ENCODE measurements around the gene ADAMTS6.

The ADAMTS6 gene

GRCh38 chr5:65334077-65334476 is 147.6 kb downstream of the ADAMTS6 start:
- H3K9me3 ChIP-seq (ENCODE audit: control insufficient read depth, insufficient read depth, low read length), result 0 out of 2 replicates have a peak, but pooled peaks cover 2% of the 10 kb centered on the region

GRCh38 chr5:65332591-65332990 is 149.1 kb downstream of the ADAMTS6 start:
- Histone ChIP-seq H3F3A (ENCODE audit: control insufficient read depth, insufficient read depth) (no peaks in the 10 kb centered on the region), H3K27ac (ENCODE audit: low read depth, low read length) (no peak overlapping the region), H3K4me3 (ENCODE audit: low read length) (no peak overlapping the region), H3K9me3 (ENCODE audit: control insufficient read depth, insufficient read depth, low read length) (no peaks in the 10 kb centered on the region), H4K20me1 (ENCODE audit: control insufficient read depth, insufficient read depth, low read depth, low read length) (no peaks in the 10 kb centered on the region), H3K27me3 (ENCODE audit: control insufficient read depth, low read length) (no peaks in the 10 kb centered on the region), H3K9me2 (replicated peaks; ENCODE audit: control insufficient read depth, low read length) (no peaks in the 10 kb centered on the region), H3K36me3 (ENCODE audit: control insufficient read depth, low read length) (no peaks in the 10 kb centered on the region), H3K4me2 (ENCODE audit: low read length) (no peak overlapping the region), H3K4me1 (ENCODE audit: control insufficient read depth, low read length) (no peaks in the 10 kb centered on the region), H3K79me2 (ENCODE audit: control insufficient read depth, low read length) (no peaks in the 10 kb centered on the region)
- TF ChIP-seq EZH2phosphoT487 (IDR thresholded peaks at IDR 0.05; ENCODE audit: borderline replicate concordance, low read length) (no peak), CTCF (IDR thresholded peaks at IDR 0.05; ENCODE audit: low read depth, low read length, poor library complexity, severe bottlenecking) (no peak)

More at GRCh38 chr5:65334077-65334476, 147.6 kb downstream of the ADAMTS6 start:
- Histone ChIP-seq H3K79me2 (ENCODE audit: control insufficient read depth, low read length) (no peaks in the 10 kb centered on the region), H3K27ac (ENCODE audit: low read depth, low read length) (no peak overlapping the region), H3K36me3 (ENCODE audit: control insufficient read depth, low read length) (no peaks in the 10 kb centered on the region), H4K20me1 (ENCODE audit: control insufficient read depth, insufficient read depth, low read depth, low read length) (no peaks in the 10 kb centered on the region), H3K27me3 (ENCODE audit: control insufficient read depth, low read length) (no peaks in the 10 kb centered on the region), H3K9me2 (replicated peaks; ENCODE audit: control insufficient read depth, low read length) (no peaks in the 10 kb centered on the region), H3K4me3 (ENCODE audit: low read length) (no peak overlapping the region), H3K4me1 (ENCODE audit: control insufficient read depth, low read length) (no peaks in the 10 kb centered on the region), H3F3A (ENCODE audit: control insufficient read depth, insufficient read depth) (no peaks in the 10 kb centered on the region), H3K4me2 (ENCODE audit: low read length) (no peak overlapping the region)
- no peak for TF ChIP-seq CTCF (IDR thresholded peaks at IDR 0.05; ENCODE audit: low read depth, low read length, poor library complexity, severe bottlenecking)
- no peak for TF ChIP-seq EZH2phosphoT487 (IDR thresholded peaks at IDR 0.05; ENCODE audit: borderline replicate concordance, low read length)

- Histone ChIP-seq H3K4me2 (ENCODE audit: low read length) (no peak overlapping the region), H3K9me2 (replicated peaks; ENCODE audit: control insufficient read depth, low read length) (no peaks in the 10 kb centered on the region), H3K9me3 (ENCODE audit: control insufficient read depth, insufficient read depth, low read length) (no peaks in the 10 kb centered on the region), H3K27me3 (ENCODE audit: control insufficient read depth, low read length) (no peaks in the 10 kb centered on the region; the same call in 1 of the 2 replicates), H3K79me2 (ENCODE audit: control insufficient read depth, low read length) (no peaks in the 10 kb centered on the region), H3F3A (ENCODE audit: control insufficient read depth, insufficient read depth) (no peaks in the 10 kb centered on the region), H3K4me1 (ENCODE audit: control insufficient read depth, low read length) (no peaks in the 10 kb centered on the region), H3K4me3 (ENCODE audit: low read length) (no peak overlapping the region), H4K20me1 (ENCODE audit: control insufficient read depth, insufficient read depth, low read depth, low read length) (no peaks in the 10 kb centered on the region), H3K36me3 (ENCODE audit: control insufficient read depth, low read length) (no peaks in the 10 kb centered on the region), H3K27ac (ENCODE audit: low read depth, low read length) (no peak overlapping the region)
- TF ChIP-seq CTCF (IDR thresholded peaks at IDR 0.05; ENCODE audit: low read depth, low read length, poor library complexity, severe bottlenecking) (no peak), EZH2phosphoT487 (IDR thresholded peaks at IDR 0.05; ENCODE audit: borderline replicate concordance, low read length) (no peak)
Observed at GRCh38 chr5:65329266-65329665, 152.5 kb downstream of the ADAMTS6 start.
